Panc1 (cell line): ENCODE measurements around the gene TMEM220.

Source experiments
- POLR2AphosphoS5 ChIP-seq: IDR thresholded peaks from 2 replicates; pipeline ENCODE4 v1.6.1; 2012; ENCODE audit warnings: mild to moderate bottlenecking, low read depth, low read length, moderate library complexity
- TF ChIP-seq, protein P1 (sequence below): fragments of 450-650 bp; IDR thresholded peaks from 2 replicates; pipeline ENCODE4 v1.5.1; 2017; ENCODE audit warnings: mild to moderate bottlenecking
- TF ChIP-seq, protein P2 (sequence below), 2 experiments: IDR thresholded peaks; 2 replicates each; pipeline ENCODE4 v1.6.1; 2011 to 2012; ENCODE audit warnings: low read depth in 2 of 2, control low read depth in 1 of 2, low read length in 1 of 2, mild to moderate bottlenecking in 1 of 2, moderate library complexity in 1 of 2; ENCODE audit not compliant: insufficient read depth in 1 of 2

DNA sequence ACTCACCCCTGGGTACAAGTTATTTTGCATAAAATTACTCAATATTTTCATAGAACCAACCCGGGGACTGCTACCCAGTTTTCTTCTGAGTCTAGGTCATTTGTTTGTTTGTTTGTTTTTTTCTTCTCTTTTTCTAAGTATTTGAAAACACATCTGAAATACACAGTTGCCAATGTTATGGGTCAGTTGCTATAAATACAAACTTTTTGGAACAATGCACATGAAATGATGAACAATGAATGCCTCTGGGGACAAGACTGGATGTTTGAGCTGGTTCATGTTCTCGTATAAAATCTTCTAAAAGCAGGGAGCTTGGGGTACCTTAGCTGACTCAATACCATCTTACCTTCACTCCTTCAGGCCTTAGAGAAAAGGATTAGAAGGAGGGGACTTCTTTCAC is 43.6 kb upstream of the TMEM220 start:
- no peak for TF ChIP-seq POLR2AphosphoS5
- TF ChIP-seq, protein P1, sequence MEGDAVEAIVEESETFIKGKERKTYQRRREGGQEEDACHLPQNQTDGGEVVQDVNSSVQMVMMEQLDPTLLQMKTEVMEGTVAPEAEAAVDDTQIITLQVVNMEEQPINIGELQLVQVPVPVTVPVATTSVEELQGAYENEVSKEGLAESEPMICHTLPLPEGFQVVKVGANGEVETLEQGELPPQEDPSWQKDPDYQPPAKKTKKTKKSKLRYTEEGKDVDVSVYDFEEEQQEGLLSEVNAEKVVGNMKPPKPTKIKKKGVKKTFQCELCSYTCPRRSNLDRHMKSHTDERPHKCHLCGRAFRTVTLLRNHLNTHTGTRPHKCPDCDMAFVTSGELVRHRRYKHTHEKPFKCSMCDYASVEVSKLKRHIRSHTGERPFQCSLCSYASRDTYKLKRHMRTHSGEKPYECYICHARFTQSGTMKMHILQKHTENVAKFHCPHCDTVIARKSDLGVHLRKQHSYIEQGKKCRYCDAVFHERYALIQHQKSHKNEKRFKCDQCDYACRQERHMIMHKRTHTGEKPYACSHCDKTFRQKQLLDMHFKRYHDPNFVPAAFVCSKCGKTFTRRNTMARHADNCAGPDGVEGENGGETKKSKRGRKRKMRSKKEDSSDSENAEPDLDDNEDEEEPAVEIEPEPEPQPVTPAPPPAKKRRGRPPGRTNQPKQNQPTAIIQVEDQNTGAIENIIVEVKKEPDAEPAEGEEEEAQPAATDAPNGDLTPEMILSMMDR: no peak
- TF ChIP-seq, protein P2, sequence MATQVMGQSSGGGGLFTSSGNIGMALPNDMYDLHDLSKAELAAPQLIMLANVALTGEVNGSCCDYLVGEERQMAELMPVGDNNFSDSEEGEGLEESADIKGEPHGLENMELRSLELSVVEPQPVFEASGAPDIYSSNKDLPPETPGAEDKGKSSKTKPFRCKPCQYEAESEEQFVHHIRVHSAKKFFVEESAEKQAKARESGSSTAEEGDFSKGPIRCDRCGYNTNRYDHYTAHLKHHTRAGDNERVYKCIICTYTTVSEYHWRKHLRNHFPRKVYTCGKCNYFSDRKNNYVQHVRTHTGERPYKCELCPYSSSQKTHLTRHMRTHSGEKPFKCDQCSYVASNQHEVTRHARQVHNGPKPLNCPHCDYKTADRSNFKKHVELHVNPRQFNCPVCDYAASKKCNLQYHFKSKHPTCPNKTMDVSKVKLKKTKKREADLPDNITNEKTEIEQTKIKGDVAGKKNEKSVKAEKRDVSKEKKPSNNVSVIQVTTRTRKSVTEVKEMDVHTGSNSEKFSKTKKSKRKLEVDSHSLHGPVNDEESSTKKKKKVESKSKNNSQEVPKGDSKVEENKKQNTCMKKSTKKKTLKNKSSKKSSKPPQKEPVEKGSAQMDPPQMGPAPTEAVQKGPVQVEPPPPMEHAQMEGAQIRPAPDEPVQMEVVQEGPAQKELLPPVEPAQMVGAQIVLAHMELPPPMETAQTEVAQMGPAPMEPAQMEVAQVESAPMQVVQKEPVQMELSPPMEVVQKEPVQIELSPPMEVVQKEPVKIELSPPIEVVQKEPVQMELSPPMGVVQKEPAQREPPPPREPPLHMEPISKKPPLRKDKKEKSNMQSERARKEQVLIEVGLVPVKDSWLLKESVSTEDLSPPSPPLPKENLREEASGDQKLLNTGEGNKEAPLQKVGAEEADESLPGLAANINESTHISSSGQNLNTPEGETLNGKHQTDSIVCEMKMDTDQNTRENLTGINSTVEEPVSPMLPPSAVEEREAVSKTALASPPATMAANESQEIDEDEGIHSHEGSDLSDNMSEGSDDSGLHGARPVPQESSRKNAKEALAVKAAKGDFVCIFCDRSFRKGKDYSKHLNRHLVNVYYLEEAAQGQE (IDR thresholded peaks at IDR 0.05; ENCODE audit: insufficient read depth in 1 of 2, low read depth in 2 of 2, low read length in 1 of 2): no peak
